ENCODE data around the gene MEF2B.
A peak's percentile ranks its signal among the peaks of the same experiment; 100 is the strongest.

MEF2B gene

DNA sequence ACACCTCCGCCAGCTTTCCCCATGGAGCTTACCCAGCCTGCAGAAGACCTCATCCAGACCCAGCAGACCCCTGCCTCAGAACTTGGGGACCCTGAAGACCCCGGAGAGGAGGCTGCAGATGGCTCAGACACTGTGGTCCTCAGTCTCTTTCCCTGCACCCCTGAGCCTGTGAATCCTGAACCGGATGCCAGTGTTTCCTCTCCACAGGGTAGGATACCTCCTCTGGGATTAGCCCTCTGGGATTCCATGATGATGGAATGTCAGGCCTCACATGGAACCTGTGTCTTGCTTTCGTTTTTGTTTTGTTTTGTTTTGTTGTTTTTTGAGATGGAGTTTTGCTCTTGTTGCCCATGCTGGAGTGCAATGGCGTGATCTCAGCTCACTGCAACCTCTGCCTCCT is 23.9 kb upstream of the MEF2B start:
- in situ Hi-C loops (cut with HindIII; ENCODE audit: low sequenced_read_pairs): no loop called here
- H3K4me3 ChIP-seq (ENCODE audit: low read depth, low read length): peak overlapping the region; percentile 65
- no peak for DNase-seq (ENCODE audit: low read depth)
- TF ChIP-seq, protein P1, sequence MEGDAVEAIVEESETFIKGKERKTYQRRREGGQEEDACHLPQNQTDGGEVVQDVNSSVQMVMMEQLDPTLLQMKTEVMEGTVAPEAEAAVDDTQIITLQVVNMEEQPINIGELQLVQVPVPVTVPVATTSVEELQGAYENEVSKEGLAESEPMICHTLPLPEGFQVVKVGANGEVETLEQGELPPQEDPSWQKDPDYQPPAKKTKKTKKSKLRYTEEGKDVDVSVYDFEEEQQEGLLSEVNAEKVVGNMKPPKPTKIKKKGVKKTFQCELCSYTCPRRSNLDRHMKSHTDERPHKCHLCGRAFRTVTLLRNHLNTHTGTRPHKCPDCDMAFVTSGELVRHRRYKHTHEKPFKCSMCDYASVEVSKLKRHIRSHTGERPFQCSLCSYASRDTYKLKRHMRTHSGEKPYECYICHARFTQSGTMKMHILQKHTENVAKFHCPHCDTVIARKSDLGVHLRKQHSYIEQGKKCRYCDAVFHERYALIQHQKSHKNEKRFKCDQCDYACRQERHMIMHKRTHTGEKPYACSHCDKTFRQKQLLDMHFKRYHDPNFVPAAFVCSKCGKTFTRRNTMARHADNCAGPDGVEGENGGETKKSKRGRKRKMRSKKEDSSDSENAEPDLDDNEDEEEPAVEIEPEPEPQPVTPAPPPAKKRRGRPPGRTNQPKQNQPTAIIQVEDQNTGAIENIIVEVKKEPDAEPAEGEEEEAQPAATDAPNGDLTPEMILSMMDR (IDR thresholded peaks at IDR 0.05; ENCODE audit: low read depth, low read length, missing control alignments): no peak

GRCh38 chr19:19192910-19193423 is 22.9 kb upstream of the MEF2B start:
- H3K4me3 ChIP-seq (ENCODE audit: low read depth, low read length): peak overlapping the region; percentile 65
- in situ Hi-C loops (cut with HindIII; ENCODE audit: low sequenced_read_pairs): no loop called here
- TF ChIP-seq, protein P1 (IDR thresholded peaks at IDR 0.05; ENCODE audit: low read depth, low read length, missing control alignments): no peak
- DNase-seq (ENCODE audit: low read depth): no peak

- peak; percentile 98 for DNase-seq (ENCODE audit: low read depth)
- TF ChIP-seq, protein P1 (IDR thresholded peaks at IDR 0.05; ENCODE audit: low read depth, low read length, missing control alignments): no peak
- in situ Hi-C loops (cut with HindIII; ENCODE audit: low sequenced_read_pairs): no loop called here
- H3K4me3 ChIP-seq (ENCODE audit: low read depth, low read length): peak within 1 kb of the TSS; percentile 65
Observed at GRCh38 chr19:19192078-19192882, 22.2 kb upstream of the MEF2B start, which contains the start of the genes BORCS8 and RFXANK. Gene BORCS8, minus strand, starts transcription at chr19:19192152. Its CDS starts 35 bp downstream, at chr19:19192117. Gene RFXANK, plus strand, starts transcription at chr19:19192258. Its CDS starts 1,689 bp downstream, at chr19:19193947.

DNA sequence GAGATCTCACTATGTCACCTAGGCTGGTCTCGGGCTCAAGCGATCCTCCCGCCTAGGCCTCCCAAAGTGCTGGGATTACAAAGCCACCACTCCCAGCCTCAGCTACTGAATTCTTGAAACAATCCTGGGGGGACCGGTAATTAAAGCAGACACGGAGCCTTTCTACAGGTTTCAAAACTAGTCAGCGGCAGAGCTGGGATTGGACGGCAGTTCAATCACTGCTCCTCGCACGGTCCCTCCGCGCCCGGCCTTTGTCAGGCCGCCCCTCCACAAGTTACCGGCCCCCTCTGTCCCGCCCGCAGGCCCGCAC is 21.7 kb upstream of the MEF2B start:
- TF ChIP-seq, protein P1 (IDR thresholded peaks at IDR 0.05; ENCODE audit: low read depth, low read length, missing control alignments): no peak
- in situ Hi-C loops (cut with HindIII; ENCODE audit: low sequenced_read_pairs): no loop called here

DNA sequence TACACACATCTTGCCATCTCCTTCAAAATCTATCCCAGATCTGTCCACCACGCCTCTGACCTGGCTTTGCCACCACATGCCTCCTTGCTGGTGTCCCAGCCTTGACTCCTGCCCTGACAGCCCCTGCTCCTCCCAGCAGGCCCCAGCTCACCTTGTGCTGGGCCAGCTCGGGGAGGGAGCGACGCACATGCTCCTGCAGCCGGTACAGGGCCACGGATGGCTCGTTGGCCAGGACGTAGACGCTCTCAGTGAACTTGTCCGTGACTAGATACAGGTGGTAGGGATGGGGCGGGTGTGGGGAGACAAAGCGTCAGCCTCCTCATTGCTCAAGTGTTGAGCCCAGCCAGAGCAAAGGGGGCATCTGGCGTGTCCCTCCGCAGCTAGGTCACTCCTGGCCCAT is 16.7 kb upstream of the MEF2B start:
- in situ Hi-C loops (cut with HindIII; ENCODE audit: low sequenced_read_pairs): no loop called here
- no peak for DNase-seq (ENCODE audit: low read depth)
- no peak overlapping the region for H3K4me3 ChIP-seq (ENCODE audit: low read depth, low read length)
- TF ChIP-seq, protein P1 (IDR thresholded peaks at IDR 0.05; ENCODE audit: low read depth, low read length, missing control alignments): no peak

More for the DNA sequence above, 21.7 kb upstream of the MEF2B start:
- DNase-seq (ENCODE audit: low read depth): no peak
- peak overlapping the region; percentile 65 for H3K4me3 ChIP-seq (ENCODE audit: low read depth, low read length)

GRCh38 chr19:19185853-19186740 is 16.0 kb upstream of the MEF2B start:
- no peak overlapping the region for H3K4me3 ChIP-seq (ENCODE audit: low read depth, low read length)
- TF ChIP-seq, protein P1 (IDR thresholded peaks at IDR 0.05; ENCODE audit: low read depth, low read length, missing control alignments): peak; percentile 59
- no peak for DNase-seq (ENCODE audit: low read depth)
- in situ Hi-C loops (cut with HindIII; ENCODE audit: low sequenced_read_pairs): no loop called here
